HUES6 (cell line): ENCODE measurements around the gene SOX12.
"Not testable (repeated sequence)": the region's sequence is repeated elsewhere in the genome, so short reads cannot be mapped to it uniquely, and the experiment has no call there.

Experiments
- H3K27ac ChIP-seq: 2 replicates; pipeline ENCODE4 v1.7.0; 2013; ENCODE audit warnings: low read depth, mild to moderate bottlenecking, low read length, inconsistent platforms
- H3K27me3 ChIP-seq: 2 replicates; pipeline ENCODE4 v1.6.1; 2013; ENCODE audit warnings: low read length; ENCODE audit not compliant: control insufficient read depth, insufficient read depth
- H3K36me3 ChIP-seq: 2 replicates; pipeline ENCODE4 v1.6.1; 2013; ENCODE audit warnings: low read length; ENCODE audit not compliant: control insufficient read depth, insufficient read depth
- H3K4me1 ChIP-seq: 2 replicates; pipeline ENCODE4 v1.6.1; 2013; ENCODE audit warnings: low read length; ENCODE audit not compliant: control insufficient read depth, insufficient read depth
- H3K4me3 ChIP-seq: 2 replicates; pipeline ENCODE4 v1.5.1; 2013; ENCODE audit warnings: low read depth, low read length
- H3K9ac ChIP-seq: one replicate; pipeline ENCODE4 v1.6.1; 2013; ENCODE audit warnings: mild to moderate bottlenecking, low read length
- H3K9me3 ChIP-seq: 2 replicates; pipeline ENCODE4 v1.6.1; 2013; ENCODE audit warnings: low read depth, low read length; ENCODE audit not compliant: control insufficient read depth, insufficient read depth

SOX12 gene

DNA sequence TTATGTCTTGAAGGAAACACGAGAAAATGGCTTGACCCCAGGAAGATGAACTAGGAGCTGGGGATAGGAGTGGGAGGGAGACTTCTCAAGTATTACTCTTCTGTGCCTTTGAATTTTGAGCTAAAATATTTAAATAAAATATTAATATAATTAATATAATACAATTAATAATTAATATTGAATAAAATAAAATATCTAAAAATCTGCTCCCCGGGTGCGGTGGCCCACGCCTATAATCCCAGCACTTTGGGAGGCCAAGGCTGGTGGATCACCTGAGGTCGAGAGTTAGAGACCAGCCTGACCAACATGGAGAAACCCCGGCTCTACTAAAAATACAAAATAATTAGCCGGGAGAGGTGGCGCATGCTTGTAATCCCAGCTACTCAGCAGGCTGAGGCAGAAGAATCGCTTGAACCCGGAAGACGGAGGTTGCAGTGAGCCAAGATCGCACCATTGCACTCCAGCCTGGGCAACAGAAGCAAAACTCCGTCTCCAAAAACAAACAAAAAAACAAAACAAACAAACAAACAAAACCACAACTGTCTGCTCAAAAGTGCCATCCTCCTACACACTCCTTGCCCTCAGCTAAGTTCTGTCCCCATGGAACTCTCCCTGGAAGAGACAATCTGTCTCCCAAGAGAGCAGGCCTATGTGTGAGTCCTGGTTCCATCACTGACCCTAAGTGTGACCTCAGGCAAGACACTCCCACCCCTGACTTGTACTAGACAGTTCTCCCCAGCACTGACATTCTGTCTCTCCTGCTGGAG lies 41.5 kb downstream of the SOX12 start:
- no peak overlapping the region for H3K4me3 ChIP-seq
- no peak overlapping the region for H3K27ac ChIP-seq
- H3K9me3 ChIP-seq: no peaks in the 10 kb centered on the region
- peaks cover 9% of the 10 kb centered on the region for H3K4me1 ChIP-seq
- no peaks in the 10 kb centered on the region for H3K36me3 ChIP-seq
- no peak overlapping the region for H3K9ac ChIP-seq
- no peaks in the 10 kb centered on the region for H3K27me3 ChIP-seq

DNA sequence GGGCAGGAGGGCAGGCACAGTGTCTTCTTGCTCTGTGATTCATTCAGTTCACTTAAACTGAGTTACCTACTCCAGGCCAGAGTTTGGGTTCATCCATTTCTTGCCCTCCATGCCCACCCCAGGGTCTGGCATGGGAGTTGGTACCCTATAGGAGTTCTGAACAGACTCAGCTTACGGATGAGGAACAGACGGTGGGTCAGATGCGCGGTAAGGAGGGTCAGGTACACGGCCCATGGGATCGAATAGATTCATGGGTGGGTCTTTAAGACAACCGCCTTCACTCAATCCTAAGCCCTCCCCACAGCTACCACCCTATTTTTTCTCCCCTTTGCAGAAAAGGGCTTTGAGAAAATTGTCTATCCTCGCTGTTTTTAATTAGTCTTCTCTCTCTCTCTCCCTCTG lies 42.1 kb downstream of the SOX12 start:
- peaks cover 13% of the 10 kb centered on the region for H3K4me1 ChIP-seq
- no peak overlapping the region for H3K9ac ChIP-seq
- no peak overlapping the region for H3K27ac ChIP-seq

DNA sequence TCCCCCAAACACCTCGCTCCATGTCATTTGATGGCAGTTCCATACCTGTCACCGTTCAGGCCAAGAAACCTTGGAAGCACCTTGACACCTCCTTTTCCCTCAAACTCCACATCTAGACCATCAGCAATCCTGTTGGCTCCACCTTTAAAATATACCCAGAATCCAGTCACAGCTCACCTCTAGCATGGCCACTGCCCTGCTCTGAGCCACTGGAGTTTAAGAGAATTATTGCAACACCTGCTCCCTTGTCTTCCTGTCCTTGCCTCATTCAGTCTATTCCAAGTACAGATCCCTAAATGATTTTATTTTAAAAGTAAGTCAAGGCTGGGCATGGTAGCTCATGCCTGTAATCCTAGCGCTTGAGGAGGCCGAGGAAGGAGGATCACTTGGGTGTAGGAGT lies 43.6 kb downstream of the SOX12 start:
- Histone ChIP-seq H3K4me3 (no peak overlapping the region), H3K27me3 (no peaks in the 10 kb centered on the region), H3K4me1 (peaks cover 10% of the 10 kb centered on the region), H3K9ac (no peak overlapping the region), H3K27ac (no peak overlapping the region), H3K36me3 (no peaks in the 10 kb centered on the region), H3K9me3 (no peaks in the 10 kb centered on the region)

More for the DNA sequence above, 42.1 kb downstream of the SOX12 start:
- no peaks in the 10 kb centered on the region for H3K27me3 ChIP-seq
- H3K36me3 ChIP-seq: no peaks in the 10 kb centered on the region
- H3K4me3 ChIP-seq: no peak overlapping the region
- H3K9me3 ChIP-seq: no peaks in the 10 kb centered on the region

DNA sequence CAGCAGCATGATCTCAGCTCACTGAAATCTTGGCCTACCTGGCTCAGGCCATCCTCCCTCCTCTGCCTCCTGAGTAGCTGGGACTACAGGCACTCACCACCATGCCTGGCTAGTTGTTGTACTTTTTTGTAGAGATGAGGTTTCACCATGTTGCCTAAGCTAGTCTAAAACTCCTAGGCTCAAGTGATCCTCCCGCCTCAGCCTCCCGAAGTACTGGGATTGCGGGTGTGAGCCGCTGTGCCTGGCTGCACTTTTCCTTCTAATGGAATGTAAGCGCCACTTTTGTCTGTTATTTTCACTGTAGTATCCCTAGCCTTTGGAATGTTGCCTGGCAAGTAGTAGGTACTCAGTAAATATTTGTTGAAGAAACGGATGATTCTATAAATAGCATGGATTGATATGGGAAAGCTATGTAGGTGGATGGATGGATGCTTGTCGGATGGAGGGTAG lies 44.8 kb downstream of the SOX12 start:
- no peaks in the 10 kb centered on the region for H3K36me3 ChIP-seq
- H3K9ac ChIP-seq: no peak overlapping the region
- H3K9me3 ChIP-seq: no peaks in the 10 kb centered on the region
- H3K27me3 ChIP-seq: no peaks in the 10 kb centered on the region
- H3K4me3 ChIP-seq: no peak overlapping the region
- no peak overlapping the region for H3K27ac ChIP-seq
- H3K4me1 ChIP-seq: peaks cover 10% of the 10 kb centered on the region

DNA sequence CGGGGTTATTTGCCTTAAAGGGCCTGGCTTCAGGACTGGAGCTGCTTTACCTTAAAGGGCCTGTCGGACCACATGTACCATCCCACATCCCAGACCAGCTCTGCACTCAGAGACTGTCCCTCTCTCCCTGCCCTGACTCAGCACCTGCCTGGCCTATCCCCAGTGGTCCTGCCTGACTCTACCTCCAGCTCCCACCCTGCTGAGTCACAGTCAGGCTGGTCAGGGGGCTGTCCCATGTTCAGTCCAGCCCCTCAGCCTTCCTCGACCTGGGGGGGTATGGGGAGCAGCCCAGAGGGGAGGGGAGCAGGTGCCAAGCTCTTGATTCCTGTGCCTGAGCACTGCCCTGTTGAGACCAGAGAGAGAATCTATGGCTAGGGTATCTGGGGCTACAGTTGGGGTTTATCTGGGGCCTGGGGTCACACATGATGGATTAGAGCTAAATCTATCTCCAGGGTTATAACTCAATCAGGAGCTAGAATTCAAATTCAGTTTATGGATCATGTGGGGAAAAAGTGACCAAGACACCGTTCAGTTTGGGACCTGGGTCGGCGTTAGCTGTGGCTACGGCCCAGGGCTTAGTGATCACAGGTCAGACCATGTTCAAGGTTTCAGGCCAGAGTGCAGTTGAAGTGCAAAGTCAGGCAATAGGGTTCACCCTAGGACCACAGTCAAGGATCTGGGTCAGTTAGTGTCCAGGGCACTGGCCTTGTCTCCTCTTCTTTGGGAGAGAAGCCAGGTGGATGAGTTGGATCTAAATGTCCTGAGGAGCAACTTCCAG lies 45.8 kb downstream of the SOX12 start:
- no peaks in the 10 kb centered on the region for H3K9me3 ChIP-seq
- no peak overlapping the region for H3K9ac ChIP-seq
- H3K4me1 ChIP-seq: peaks cover 10% of the 10 kb centered on the region
- H3K4me3 ChIP-seq: no peak overlapping the region
- H3K27me3 ChIP-seq: no peaks in the 10 kb centered on the region
- H3K36me3 ChIP-seq: no peaks in the 10 kb centered on the region
- no peak overlapping the region for H3K27ac ChIP-seq

DNA sequence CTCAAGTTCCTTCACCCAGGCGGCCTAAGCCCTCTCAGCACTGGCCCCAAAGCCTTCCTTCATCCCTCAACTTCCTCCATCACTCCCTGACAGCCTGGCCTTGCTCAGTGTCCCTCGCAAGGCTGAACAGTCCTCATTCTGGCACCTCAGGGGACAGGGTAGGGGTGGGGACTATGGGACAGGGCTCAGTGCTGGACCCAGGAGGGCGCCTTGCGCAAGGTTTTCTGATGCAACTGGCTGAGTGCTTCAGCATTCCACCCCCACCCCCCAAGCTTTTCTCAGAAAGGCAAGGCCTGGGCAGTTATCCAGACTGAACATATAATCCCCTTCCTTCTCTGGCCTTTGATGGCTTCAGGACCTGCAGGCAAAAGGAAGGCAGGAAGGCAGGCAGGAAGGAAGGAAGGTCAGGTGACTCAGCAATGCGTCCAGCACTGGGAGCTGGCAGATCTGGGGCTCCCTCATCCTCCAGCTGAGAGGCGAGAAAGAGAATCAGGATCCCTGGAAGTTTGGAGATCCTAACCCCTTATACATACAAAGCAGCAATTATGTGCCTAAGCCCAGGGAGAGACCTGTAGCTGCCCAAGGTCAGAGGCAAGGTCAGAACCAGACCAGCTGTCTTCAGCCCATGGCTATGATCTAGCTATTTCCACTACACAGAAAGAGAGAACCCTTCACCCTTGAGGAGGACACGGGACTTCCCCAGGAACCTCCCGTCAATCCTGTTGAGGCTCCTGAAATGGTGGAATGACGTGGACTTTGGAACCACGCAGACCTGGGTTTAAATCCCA lies 46.6 kb downstream of the SOX12 start:
- Histone ChIP-seq H3K27ac (no peak overlapping the region), H3K36me3 (no peaks in the 10 kb centered on the region), H3K27me3 (no peaks in the 10 kb centered on the region), H3K9ac (peak overlapping the region; percentile 10), H3K4me1 (peaks cover 10% of the 10 kb centered on the region), H3K4me3 (no peak overlapping the region), H3K9me3 (no peaks in the 10 kb centered on the region)

DNA sequence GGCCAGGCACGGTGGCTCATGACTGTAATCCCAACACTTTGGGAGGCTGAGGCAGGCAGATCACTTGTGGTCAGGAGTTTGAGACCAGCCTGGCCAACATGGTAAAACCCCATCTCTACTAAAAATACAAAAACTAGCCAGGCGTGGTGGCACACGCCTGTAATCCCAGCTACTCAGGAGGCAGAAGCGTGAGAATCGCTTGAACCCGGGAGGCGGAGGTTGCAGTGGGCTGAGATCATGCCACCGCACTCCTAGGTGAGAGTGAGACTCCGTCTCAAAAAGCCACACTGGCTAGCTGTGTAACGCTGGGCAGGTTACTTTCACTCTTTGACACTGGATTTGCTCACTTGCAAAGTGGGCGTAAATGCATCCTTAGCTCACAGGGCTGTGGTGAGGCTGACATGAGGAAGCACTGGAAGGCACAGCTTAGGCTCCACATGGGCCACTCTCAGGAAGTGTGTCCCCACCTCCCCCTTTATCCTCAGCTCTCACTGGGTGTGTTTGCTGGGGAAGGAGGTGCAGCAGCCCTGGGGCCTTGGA lies 47.3 kb downstream of the SOX12 start:
- not testable (repeated sequence) for H3K9ac ChIP-seq, H3K9me3 ChIP-seq, H3K4me3 ChIP-seq, H3K36me3 ChIP-seq, H3K27me3 ChIP-seq, H3K4me1 ChIP-seq, H3K27ac ChIP-seq

DNA sequence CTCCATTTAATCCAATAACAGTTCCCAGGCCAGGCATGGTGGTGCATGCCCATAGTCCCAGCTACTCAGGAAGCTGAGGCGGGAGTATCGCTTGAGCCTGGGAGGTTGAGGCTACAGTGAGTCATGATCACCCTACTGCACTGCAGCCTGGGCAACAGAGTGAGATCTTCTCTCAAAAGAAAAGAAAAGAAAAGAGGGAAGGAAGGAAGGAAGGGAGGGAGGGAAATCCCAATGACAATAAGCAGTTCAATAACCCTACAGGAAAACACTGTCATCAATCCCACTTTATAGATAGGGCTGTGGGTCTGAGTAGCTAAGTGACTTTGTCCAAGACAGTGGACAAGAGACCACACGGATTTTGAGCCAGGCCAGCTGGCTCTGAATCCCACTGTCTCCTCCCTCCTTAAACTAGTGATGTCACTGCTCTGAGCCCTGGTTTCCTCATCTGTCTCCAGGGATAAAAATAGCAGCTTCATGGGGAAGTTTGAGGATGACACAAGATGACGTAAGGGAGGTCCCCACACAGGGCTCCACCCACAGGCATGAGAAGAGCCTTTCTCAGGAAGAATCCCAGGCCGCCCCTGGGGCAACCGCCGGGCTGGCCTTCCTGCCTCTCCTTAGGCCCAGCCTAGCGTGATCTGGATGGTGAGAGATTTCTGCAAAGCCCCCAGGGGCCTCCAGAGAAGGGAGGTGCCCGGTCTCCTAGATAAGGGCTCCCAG lies 48.0 kb downstream of the SOX12 start:
- Histone ChIP-seq H3K27ac (no peak overlapping the region), H3K9ac (no peak overlapping the region), H3K27me3 (no peaks in the 10 kb centered on the region), H3K4me1 (peaks cover 10% of the 10 kb centered on the region), H3K9me3 (no peaks in the 10 kb centered on the region), H3K4me3 (no peak overlapping the region), H3K36me3 (no peaks in the 10 kb centered on the region)

DNA sequence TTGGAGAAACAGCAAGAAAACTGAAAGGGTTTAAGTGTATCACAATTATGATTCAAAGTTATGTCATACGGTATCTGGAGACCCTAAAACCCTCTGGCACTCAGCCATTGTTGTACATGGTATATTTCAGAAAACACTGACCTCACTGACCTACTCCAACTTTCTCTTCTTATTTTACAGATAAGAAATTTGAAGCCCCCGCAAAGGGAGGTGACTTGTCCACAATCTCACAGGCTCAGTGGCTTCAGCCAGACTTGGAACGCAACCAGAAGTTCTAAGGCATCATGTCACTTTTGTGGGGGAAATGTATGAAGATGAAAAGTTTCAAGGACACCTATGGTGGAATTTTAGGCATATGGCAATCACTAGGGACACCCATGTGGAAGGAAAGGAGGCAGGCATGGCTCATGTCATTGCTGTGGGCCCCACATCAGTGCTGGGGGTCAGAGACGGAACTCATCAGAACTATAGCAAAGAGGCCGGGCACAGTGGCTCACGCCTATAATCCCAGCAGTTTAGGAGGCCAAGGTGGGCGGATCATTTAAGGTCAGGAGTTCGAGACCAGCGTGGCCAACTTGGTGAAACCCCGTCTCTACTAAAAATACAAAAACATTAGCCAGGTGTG lies 50.0 kb downstream of the SOX12 start:
- peaks cover 13% of the 10 kb centered on the region for H3K4me1 ChIP-seq
- no peaks in the 10 kb centered on the region for H3K36me3 ChIP-seq
- H3K9ac ChIP-seq: no peak overlapping the region
- H3K9me3 ChIP-seq: no peaks in the 10 kb centered on the region
- H3K4me3 ChIP-seq: no peak overlapping the region
- no peaks in the 10 kb centered on the region for H3K27me3 ChIP-seq
- no peak overlapping the region for H3K27ac ChIP-seq

DNA sequence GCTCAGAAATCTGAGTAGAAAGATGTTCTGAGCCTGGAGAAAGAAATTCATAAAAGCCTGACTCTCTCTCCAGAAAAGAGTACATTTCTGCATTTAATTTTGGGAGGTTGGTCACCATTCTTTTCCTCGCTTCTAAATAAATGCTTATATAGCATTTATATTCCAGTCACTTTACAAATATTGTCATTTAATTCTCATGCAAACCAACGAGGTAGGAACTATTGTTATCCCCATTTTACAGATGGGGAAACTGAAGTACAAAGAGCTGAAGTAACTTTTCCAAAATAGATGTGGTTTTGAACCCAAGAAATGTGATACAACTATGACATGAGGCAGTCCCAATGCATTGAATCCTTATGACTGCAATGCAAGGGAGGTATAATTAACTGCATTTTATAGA lies 50.7 kb downstream of the SOX12 start:
- no peaks in the 10 kb centered on the region for H3K9me3 ChIP-seq
- H3K27me3 ChIP-seq: no peaks in the 10 kb centered on the region
- H3K27ac ChIP-seq: no peak overlapping the region
- H3K9ac ChIP-seq: no peak overlapping the region
- no peaks in the 10 kb centered on the region for H3K36me3 ChIP-seq
- H3K4me1 ChIP-seq: peaks cover 13% of the 10 kb centered on the region
- H3K4me3 ChIP-seq: no peak overlapping the region
